Stimulated activated CD8-positive, alpha-beta memory T cell treated with anti-CD3 and anti-CD28 coated beads, Interleukin-7, amount 100 ng/mL, for 48 hours (primary cell): ENCODE results near the gene P2RY11.

ENCODE experiments used
- DNase-seq, 2 donors: peaks; one replicate each; pipeline ENCODE4 v3.0.0-alpha.2; 2020; ENCODE audit warnings: low read depth in 1 of 2; ENCODE audit errors: extremely low read depth in 1 of 2

P2RY11 gene

GRCh38 chr19:10092648-10093294 is 18.7 kb upstream of the P2RY11 start:
- DNase-seq, result no peak

GRCh38 chr19:10093295-10094186 is 18.0 kb upstream of the P2RY11 start:
- no peak for DNase-seq

GRCh38 chr19:10095622-10095947 is 15.9 kb upstream of the P2RY11 start:
- no peak for DNase-seq

- DNase-seq, result peak; percentile 69 to 85
Measured at GRCh38 chr19:10095948-10096614, 15.4 kb upstream of the P2RY11 start.

- DNase-seq, result no peak
Measured at GRCh38 chr19:10096615-10096963, 14.9 kb upstream of the P2RY11 start.

- no peak for DNase-seq
Measured at GRCh38 chr19:10100163-10100785, 11.2 kb upstream of the P2RY11 start.

- DNase-seq, result no peak
Measured at GRCh38 chr19:10102787-10103236, 8.7 kb upstream of the P2RY11 start.

- DNase-seq, result no peak
Measured at GRCh38 chr19:10104130-10104513, 7.4 kb upstream of the P2RY11 start.

GRCh38 chr19:10104665-10105508 is 6.6 kb upstream of the P2RY11 start:
- peak; percentile 62 to 87 for DNase-seq

- DNase-seq, result peak; percentile 73 to 89
Measured at GRCh38 chr19:10105509-10106099, 5.9 kb upstream of the P2RY11 start.

- DNase-seq, result peak; percentile 94 to 97
Measured at GRCh38 chr19:10106100-10106936, 5.2 kb upstream of the P2RY11 start, which contains the start of gene PPAN. PPAN (plus strand) TSS chr19:10106362; CDS start chr19:10106395, 33 bp downstream.

- DNase-seq, result no peak
Measured at GRCh38 chr19:10107254-10107653, 4.2 kb upstream of the P2RY11 start.

- DNase-seq, result no peak
Measured at GRCh38 chr19:10107817-10108367, 3.6 kb upstream of the P2RY11 start.

- DNase-seq, result no peak
Measured at GRCh38 chr19:10109528-10109927, 2.0 kb upstream of the P2RY11 start.

- DNase-seq, result no peak
Measured at GRCh38 chr19:10110076-10110971, 1.2 kb upstream of the P2RY11 start.

- DNase-seq, result no peak
Measured at GRCh38 chr19:10110972-10111317, 548 bp upstream of the P2RY11 start.

- DNase-seq, result peak; percentile 64 to 70
Measured at GRCh38 chr19:10112037-10112761, 706 bp downstream of the P2RY11 start.
